D721Med (cell line): Measurements from ENCODE around the gene DYNC1H1.

Source experiments
- DNase-seq: peaks from one replicate; pipeline ENCODE4 v3.0.0; 2011; ENCODE audit warnings: low spot score; ENCODE audit not compliant: insufficient read length
- FAIRE-seq: peaks from 2 replicates; lab custom pipeline; 2011; peaks lifted over from hg19 to GRCh38; lab: Jason Lieb, UNC
- CTCF ChIP-seq: IDR thresholded peaks from 2 replicates; pipeline ENCODE4 v1.5.1; 2012; ENCODE audit warnings: mild to moderate bottlenecking, control low read depth; ENCODE audit not compliant: insufficient read depth; ENCODE audit errors: missing control alignments

DYNC1H1 gene

GRCh38 chr14:101945171-101945570, 19.2 kb upstream of the DYNC1H1 start:
- DNase-seq (no peak), FAIRE-seq (no peak)
- TF ChIP-seq CTCF, result no peak

GRCh38 chr14:101947577-101947903, 16.8 kb upstream of the DYNC1H1 start:
- FAIRE-seq (no peak), DNase-seq (no peak)
- no peak for TF ChIP-seq CTCF

- no peak for TF ChIP-seq CTCF
- FAIRE-seq (peak; percentile 66), DNase-seq (peak; percentile 92)
Observed at GRCh38 chr14:101947904-101948665, 16.3 kb upstream of the DYNC1H1 start.

GRCh38 chr14:101948666-101949216, 15.6 kb upstream of the DYNC1H1 start:
- no peak for FAIRE-seq
- TF ChIP-seq CTCF, result no peak

GRCh38 chr14:101950100-101950499, 14.3 kb upstream of the DYNC1H1 start:
- FAIRE-seq, result no peak
- TF ChIP-seq CTCF, result no peak
- no peak for DNase-seq

More at GRCh38 chr14:101948666-101949216, 15.6 kb upstream of the DYNC1H1 start:
- DNase-seq, result no peak

GRCh38 chr14:101950516-101951215, 13.7 kb upstream of the DYNC1H1 start:
- FAIRE-seq (no peak), DNase-seq (no peak)
- no peak for TF ChIP-seq CTCF
